GM10266 (cell line): ENCODE measurements around the gene ZNF236.
"Not testable (repeated sequence)": the region's sequence is repeated elsewhere in the genome, so short reads cannot be mapped to it uniquely, and the experiment has no call there.

ENCODE experiments used
- DNase-seq: peaks from one replicate; pipeline ENCODE4 v3.0.0; 2012; ENCODE audit errors: extremely low spot score
- TF ChIP-seq, protein P1 (sequence below): IDR thresholded peaks from 2 replicates; pipeline ENCODE4 v1.5.1; 2012; ENCODE audit warnings: mild to moderate bottlenecking, low read depth; ENCODE audit not compliant: control insufficient read depth, insufficient read depth; ENCODE audit errors: missing control alignments

The ZNF236 gene

DNA sequence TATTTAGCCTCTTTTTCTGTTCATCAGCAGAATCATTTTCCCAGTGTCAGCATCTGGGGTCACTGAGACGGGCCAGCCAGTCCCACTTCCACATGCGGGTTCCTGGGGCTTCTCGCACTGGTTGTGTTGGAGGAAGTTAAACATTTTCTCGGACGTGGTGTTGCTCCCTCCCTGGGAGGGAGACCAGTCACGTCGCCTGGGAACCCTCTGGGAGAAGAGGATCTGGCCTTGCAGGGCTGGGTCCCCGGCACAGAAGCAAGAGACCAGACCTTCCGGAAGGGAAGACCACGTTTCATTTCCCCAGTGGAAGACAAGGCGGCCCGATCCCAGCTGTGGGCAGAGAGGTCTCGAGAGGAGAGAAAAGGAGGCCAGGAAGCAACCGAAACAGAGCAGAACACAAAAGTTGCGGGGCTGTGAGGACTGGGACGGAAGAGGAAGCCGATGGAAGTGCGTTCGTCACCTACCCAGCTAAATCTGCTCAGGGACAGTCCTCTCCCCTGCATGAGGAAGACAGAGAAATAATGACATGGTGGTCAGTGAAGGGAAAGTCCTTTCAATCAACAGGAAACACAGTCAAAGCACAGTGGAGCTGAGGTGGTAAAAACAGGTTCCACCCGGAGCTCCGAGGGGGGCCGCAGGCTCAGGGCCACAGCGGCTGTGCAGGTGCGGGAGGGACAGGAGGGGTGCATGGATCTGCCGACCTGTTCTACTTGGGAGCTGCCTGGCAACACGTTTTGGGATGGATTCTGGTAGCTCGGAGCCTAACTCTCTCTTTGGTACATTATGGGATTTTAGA, 165.9 kb downstream of the ZNF236 start:
- no peak for DNase-seq
- TF ChIP-seq, protein P1, sequence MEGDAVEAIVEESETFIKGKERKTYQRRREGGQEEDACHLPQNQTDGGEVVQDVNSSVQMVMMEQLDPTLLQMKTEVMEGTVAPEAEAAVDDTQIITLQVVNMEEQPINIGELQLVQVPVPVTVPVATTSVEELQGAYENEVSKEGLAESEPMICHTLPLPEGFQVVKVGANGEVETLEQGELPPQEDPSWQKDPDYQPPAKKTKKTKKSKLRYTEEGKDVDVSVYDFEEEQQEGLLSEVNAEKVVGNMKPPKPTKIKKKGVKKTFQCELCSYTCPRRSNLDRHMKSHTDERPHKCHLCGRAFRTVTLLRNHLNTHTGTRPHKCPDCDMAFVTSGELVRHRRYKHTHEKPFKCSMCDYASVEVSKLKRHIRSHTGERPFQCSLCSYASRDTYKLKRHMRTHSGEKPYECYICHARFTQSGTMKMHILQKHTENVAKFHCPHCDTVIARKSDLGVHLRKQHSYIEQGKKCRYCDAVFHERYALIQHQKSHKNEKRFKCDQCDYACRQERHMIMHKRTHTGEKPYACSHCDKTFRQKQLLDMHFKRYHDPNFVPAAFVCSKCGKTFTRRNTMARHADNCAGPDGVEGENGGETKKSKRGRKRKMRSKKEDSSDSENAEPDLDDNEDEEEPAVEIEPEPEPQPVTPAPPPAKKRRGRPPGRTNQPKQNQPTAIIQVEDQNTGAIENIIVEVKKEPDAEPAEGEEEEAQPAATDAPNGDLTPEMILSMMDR, result no peak

DNA sequence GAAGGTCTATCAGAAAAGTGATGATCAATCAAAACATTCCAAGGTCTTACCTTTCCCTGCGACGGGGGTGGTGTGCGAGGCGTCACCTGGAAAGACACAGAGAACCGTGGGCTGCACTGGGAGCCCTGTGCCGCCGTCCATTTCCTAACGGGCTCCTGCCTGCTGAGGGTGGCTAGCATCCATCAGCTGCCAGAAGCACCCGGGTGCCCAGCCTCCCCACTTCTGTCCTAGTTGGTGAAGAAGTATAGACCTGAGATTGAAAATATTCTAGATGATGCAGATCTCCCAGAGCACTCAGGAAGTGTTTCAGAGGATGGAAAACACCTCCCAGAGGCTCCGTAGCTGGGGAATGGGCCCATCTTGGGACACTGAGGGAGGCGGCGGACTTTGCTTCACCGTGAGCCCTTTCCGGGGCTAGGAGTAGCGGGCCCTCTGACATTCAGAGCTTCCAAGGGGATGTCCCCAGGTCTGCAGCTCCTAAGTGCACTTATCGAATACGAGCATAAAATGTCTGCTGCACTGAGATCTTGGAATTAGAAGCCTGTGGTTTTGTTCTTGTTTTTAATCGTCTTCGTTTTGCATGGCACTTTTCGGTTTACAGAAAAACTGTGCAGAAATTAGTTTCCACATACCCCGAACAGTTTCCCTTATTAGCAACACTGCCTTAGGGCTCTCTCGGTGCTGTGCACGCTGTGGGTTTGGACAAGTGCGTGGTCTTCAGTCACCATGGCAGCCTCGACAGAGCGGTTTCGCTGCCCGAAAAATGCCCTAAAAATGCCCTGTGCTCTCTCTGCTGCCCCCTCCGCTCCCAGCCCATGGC, 166.7 kb downstream of the ZNF236 start:
- no peak for DNase-seq
- TF ChIP-seq, protein P1, result no peak

DNA sequence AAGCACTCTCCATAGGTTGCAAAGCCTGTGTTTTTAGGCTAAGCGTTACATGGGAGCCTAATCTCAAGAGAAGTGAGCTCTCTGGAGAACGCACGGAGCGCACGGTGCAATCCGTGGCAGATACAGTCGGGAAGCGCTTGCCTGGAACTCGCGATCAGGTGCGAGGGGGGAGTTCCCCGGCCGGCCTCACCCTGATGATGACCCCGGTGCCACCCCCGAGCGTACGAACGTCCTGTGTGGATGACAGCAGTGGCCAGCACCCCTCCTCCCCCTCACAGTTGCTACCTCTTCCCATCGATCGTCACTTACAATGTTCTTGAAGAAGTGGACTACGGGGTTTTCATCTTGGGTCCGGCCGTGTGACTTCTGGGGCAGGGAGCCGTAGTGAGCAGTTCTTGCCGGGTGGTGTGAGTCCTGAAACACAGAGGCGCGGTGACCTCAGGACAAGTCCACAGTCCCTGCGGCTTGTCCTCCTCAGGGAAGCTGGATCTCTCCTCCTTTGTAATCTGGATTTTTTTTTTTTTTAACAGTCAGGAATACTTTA, 167.4 kb downstream of the ZNF236 start:
- TF ChIP-seq, protein P1, result no peak
- no peak for DNase-seq

DNA sequence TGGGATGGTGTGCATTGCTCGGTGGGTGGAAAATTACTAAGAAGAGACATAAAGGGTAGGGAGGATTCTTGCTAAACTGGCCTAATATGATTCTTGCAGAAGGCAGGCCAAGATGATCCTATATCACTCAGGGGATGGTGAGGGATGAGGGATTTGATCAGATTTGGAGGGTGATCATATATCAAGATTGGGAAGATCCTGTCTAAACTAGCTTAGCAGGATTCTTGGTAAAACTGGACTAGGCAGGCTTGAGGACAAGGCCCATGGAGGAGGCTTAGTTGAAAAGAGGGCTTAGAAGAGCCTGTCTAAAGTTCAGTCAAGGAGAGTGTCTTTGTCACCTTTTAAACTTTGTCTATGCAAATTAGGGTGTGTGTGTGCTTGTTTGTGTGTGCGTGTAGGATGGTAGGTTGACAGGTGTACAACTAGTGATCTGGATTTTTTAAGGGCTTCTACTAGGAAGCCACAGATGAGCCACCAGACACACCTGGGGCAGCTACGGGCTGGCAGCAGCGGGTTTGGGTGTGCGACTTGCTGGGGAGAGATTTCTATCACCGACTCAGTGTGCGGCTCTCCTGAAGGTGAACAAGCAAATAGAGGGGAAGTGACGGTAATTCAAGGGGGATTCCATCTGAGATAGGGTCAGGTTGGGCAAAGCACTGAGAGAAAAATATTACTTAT, 168.1 kb downstream of the ZNF236 start:
- not testable (repeated sequence) for DNase-seq

DNA sequence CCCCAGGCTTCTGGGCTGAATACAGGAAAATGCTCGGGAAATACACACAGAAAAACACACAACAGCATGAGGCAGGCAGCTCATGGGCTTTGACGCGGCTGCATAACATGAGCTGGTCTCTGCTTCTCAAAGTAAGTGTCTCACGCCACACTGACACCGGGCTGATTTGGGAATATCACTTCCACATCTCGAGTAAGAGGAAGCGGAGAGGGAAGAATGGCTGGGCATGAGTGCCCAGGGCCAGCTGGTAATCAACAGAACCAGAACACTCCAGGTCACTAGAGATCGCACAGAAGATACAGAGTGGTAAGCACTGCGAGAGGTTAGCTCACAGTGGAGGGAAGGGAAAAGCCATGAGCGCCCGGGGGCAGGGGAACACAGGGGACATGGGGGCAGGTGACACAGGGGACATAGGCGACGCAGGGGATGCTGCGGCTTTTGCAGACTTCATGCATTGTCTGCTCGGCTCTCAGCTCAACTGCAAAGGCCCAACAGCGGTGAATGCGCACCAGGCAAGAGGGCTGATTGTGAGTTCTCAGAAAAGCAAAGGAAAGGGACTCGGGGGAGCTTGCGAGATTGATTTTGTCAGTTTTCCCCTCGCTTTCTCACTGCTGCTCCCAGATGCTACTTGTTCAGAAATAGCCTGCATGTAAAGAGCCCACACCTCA, 168.8 kb downstream of the ZNF236 start:
- TF ChIP-seq, protein P1, result no peak
- no peak for DNase-seq

DNA sequence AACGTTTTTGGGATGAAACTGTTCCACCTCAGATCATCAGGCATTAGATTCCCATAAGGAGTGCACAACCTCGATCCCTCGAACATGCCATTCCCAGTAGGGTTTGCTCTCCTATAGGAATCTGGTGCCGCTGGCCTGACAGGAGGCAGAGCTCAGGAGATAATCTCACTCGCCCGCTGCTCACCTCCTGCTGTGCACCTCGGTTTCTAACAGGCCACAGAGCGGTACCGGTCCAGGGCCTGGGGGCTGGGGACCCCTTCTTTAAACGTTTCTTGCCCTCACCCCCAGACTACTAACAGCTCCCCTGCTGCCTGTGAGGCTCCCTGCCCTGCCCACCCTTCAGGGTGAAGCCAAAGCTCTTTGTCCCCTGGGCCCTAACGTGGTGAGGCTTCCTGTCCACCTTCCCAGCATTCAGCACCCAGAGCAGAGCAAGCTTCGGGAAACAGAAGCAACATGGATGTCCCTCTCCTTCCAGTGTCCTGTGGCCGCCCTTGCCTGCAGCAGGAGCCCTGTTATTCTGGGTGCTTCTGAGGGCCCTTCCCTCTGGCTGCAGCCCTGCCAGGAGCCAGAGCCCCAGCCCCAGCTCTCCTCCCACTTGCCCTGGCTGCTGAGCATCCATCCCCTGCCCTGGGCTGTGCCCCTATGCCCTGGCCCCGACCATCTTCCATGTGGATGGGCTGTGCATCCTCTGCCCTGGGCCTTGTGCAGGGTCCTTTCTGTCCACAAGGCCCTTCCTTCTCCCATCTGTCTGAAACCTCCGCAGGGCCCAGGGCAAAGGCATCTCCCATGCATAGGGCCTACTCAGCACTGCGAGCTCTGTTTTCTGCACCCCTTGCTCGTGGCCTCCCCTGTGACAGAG, 170.1 kb downstream of the ZNF236 start:
- no peak for DNase-seq

More for the DNA sequence above, 170.1 kb downstream of the ZNF236 start:
- TF ChIP-seq, protein P1, result no peak
